ENCODE measurements around the gene ELOF1. TPM values are rescaled to one million over a fixed set of nuclear protein-coding genes. Genes with fewer than 3 reads are reported as not detected.

The ELOF1 gene
- total and polyA plus RNA-seq, 2 of the 13 experiments (the other 11 are each of a cell fraction or from before 2014, with no cell fraction given): 14.5 to 43.2 TPM

DNA sequence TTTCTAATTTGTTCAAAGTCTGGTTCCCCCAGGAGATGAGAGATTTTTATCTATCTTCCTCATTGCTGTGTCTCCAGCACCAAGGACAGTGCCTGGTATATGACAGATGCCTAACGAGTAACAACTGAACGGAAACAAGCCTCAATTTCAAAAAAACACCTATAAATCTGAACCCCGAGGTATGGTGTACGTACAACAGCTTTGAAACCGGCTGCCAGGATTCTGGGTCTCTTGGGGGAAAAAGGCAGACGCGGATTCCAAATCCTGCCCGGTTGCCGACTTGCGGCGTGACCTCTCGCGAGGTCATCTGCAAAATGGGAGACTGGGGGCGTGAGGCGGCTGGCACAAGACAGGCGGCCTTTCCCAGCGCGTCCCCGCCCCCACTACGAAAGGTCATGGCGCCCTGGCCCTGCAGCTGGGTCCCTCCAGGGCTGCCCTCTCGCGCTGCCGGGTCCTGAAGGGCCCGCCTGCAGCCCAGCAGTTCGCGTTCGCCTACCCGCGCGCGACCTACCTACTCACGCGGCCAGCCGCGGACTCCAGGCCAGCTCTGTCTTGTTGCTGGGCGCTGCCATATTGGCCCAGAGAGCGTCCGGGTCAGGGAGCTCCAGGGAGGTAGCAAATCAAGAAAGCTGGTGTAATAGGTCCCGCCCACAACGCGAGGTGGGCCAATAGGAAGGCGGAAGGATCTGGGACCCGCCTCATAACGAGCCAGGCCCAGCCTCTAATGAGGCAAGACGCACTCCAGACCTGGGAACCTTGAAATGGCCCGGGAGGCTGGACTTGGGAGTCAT, 30.3 kb downstream of the ELOF1 start, which contains the start of gene ECSIT (continued):
- TF ChIP-seq, protein P1, sequence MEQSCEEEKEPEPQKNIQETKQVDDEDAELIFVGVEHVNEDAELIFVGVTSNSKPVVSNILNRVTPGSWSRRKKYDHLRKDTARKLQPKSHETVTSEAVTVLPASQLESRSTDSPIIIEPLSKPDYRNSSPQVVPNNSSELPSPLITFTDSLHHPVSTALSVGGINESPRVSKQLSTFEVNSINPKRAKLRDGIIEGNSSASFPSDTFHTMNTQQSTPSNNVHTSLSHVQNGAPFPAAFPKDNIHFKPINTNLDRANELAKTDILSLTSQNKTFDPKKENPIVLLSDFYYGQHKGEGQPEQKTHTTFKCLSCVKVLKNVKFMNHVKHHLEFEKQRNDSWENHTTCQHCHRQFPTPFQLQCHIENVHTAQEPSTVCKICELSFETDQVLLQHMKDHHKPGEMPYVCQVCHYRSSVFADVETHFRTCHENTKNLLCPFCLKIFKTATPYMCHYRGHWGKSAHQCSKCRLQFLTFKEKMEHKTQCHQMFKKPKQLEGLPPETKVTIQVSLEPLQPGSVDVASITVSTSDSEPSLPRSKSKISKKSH (CRISPR knock-in tag; IDR thresholded peaks at IDR 0.05; ENCODE audit: borderline replicate concordance): peak; percentile 93
- TF ChIP-seq HMGA1 (CRISPR knock-in tag; conservative IDR thresholded peaks at IDR 0.05) (no peak), ZSCAN25 (CRISPR knock-in tag; IDR thresholded peaks at IDR 0.05) (no peak), ZNF468 (CRISPR knock-in tag; IDR thresholded peaks at IDR 0.05) (no peak), ZNF3 (CRISPR knock-in tag; IDR thresholded peaks at IDR 0.05) (no peak), KMT2A (CRISPR knock-in tag; IDR thresholded peaks at IDR 0.05) (peak; percentile 20; the same call in 1 of the 2 replicates), ZKSCAN1 (IDR thresholded peaks at IDR 0.05; ENCODE audit: low read length) (no peak), GABPA (IDR thresholded peaks at IDR 0.05; ENCODE audit: low read depth, low read length) (peak; percentile 74), GABPA (CRISPR knock-in tag; IDR thresholded peaks at IDR 0.05; ENCODE audit: low read depth) (peak; percentile 93), CHCHD3 (CRISPR knock-in tag; IDR thresholded peaks at IDR 0.05) (no peak), ZNF510 (CRISPR knock-in tag; IDR thresholded peaks at IDR 0.05; ENCODE audit: low read depth) (no peak), ZNF138 (CRISPR knock-in tag; IDR thresholded peaks at IDR 0.05; ENCODE audit: low read depth) (peak; percentile 86), HNRNPL (IDR thresholded peaks at IDR 0.05; ENCODE audit: low read depth, low read length) (0 out of 2 replicates have a peak, but pooled peaks have one; percentile 34)
- TF ChIP-seq, protein P2, sequence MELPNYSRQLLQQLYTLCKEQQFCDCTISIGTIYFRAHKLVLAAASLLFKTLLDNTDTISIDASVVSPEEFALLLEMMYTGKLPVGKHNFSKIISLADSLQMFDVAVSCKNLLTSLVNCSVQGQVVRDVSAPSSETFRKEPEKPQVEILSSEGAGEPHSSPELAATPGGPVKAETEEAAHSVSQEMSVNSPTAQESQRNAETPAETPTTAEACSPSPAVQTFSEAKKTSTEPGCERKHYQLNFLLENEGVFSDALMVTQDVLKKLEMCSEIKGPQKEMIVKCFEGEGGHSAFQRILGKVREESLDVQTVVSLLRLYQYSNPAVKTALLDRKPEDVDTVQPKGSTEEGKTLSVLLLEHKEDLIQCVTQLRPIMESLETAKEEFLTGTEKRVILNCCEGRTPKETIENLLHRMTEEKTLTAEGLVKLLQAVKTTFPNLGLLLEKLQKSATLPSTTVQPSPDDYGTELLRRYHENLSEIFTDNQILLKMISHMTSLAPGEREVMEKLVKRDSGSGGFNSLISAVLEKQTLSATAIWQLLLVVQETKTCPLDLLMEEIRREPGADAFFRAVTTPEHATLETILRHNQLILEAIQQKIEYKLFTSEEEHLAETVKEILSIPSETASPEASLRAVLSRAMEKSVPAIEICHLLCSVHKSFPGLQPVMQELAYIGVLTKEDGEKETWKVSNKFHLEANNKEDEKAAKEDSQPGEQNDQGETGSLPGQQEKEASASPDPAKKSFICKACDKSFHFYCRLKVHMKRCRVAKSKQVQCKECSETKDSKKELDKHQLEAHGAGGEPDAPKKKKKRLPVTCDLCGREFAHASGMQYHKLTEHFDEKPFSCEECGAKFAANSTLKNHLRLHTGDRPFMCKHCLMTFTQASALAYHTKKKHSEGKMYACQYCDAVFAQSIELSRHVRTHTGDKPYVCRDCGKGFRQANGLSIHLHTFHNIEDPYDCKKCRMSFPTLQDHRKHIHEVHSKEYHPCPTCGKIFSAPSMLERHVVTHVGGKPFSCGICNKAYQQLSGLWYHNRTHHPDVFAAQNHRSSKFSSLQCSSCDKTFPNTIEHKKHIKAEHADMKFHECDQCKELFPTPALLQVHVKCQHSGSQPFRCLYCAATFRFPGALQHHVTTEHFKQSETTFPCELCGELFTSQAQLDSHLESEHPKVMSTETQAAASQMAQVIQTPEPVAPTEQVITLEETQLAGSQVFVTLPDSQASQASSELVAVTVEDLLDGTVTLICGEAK (IDR thresholded peaks at IDR 0.05): no peak
- TF ChIP-seq, protein P2 (CRISPR knock-in tag; IDR thresholded peaks at IDR 0.05): peak; percentile 89
- TF ChIP-seq, protein P3, sequence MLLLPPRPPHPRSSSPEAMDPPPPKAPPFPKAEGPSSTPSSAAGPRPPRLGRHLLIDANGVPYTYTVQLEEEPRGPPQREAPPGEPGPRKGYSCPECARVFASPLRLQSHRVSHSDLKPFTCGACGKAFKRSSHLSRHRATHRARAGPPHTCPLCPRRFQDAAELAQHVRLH (CRISPR knock-in tag; IDR thresholded peaks at IDR 0.05; ENCODE audit: borderline replicate concordance, low read depth): 0 out of 2 replicates have a peak, but pooled peaks have one; percentile 76
- TF ChIP-seq, protein P4, sequence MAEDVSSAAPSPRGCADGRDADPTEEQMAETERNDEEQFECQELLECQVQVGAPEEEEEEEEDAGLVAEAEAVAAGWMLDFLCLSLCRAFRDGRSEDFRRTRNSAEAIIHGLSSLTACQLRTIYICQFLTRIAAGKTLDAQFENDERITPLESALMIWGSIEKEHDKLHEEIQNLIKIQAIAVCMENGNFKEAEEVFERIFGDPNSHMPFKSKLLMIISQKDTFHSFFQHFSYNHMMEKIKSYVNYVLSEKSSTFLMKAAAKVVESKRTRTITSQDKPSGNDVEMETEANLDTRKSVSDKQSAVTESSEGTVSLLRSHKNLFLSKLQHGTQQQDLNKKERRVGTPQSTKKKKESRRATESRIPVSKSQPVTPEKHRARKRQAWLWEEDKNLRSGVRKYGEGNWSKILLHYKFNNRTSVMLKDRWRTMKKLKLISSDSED (CRISPR knock-in tag; IDR thresholded peaks at IDR 0.05): no peak
- TF ChIP-seq, protein P5, sequence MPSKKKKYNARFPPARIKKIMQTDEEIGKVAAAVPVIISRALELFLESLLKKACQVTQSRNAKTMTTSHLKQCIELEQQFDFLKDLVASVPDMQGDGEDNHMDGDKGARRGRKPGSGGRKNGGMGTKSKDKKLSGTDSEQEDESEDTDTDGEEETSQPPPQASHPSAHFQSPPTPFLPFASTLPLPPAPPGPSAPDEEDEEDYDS (CRISPR knock-in tag; IDR thresholded peaks at IDR 0.05): peak; percentile 82
